Naive thymus-derived CD4-positive, alpha-beta T cell (primary cell): Measurements from ENCODE around the gene RBMS1. TPM values are rescaled to one million over a fixed set of nuclear protein-coding genes. Genes with fewer than 3 reads are reported as not detected.
A peak's percentile ranks its signal among the peaks of the same experiment; 100 is the strongest.

Source experiments
- ATAC-seq: fragments of 150-1000 bp; cut with Tn5 transposase; 2 replicates; pipeline ENCODE4 v1.10.0; 2021; ENCODE audit warnings: mild to moderate bottlenecking, moderate library complexity
- CTCF ChIA-PET: fragments of 350-600 bp; sonication (Branson Sonifier 250); formaldehyde crosslinking; loops from one replicate; lab custom pipeline; 2021; ENCODE audit warnings: antibody characterized with exemption; lab: Charles Lee
- POLR2A ChIA-PET: fragments of 350-600 bp; sonication (Branson Sonifier 250); formaldehyde crosslinking; loops from one replicate; lab custom pipeline; 2021; ENCODE audit warnings: antibody characterized with exemption, inconsistent platforms; lab: Charles Lee
- DNase-seq, 9 donors: peaks; one replicate each; pipeline versions ENCODE4 v3.0.0 to v3.0.0-alpha.2; 2020 to 2022; ENCODE audit warnings: mixed read lengths in 1 of 9
- H3K27ac ChIP-seq: one replicate; pipeline ENCODE4 v1.7.0; 2013; ENCODE audit warnings: mild to moderate bottlenecking, low read depth, low read length, moderate library complexity
- H3K27me3 ChIP-seq, 2 donors: one replicate each; pipeline ENCODE4 v1.7.0; 2013; ENCODE audit warnings: low read length in 2 of 2, mild to moderate bottlenecking in 2 of 2, moderate library complexity in 2 of 2; ENCODE audit not compliant: control insufficient read depth in 2 of 2, insufficient read depth in 2 of 2
- H3K36me3 ChIP-seq, 3 experiments: 1 replicate in 2 of 3; 2 replicates in 1 of 3; pipeline ENCODE4 v1.7.0; 2013; ENCODE audit warnings: low read length in 3 of 3, mild to moderate bottlenecking in 3 of 3, moderate library complexity in 1 of 3; ENCODE audit not compliant: insufficient read depth in 3 of 3, control insufficient read depth in 2 of 3
- H3K4me1 ChIP-seq, 2 donors: one replicate each; pipeline ENCODE4 v1.7.0; 2013; ENCODE audit warnings: low read length in 2 of 2, mild to moderate bottlenecking in 2 of 2, moderate library complexity in 1 of 2; ENCODE audit not compliant: control insufficient read depth in 2 of 2, insufficient read depth in 2 of 2
- H3K4me3 ChIP-seq: 2 replicates; pipeline ENCODE4 v1.7.0; 2013; ENCODE audit warnings: mild to moderate bottlenecking, low read length
- H3K9me3 ChIP-seq, 3 experiments: 1 replicate in 2 of 3; 2 replicates in 1 of 3; pipeline ENCODE4 v1.7.0; 2013; ENCODE audit warnings: low read length in 3 of 3; ENCODE audit not compliant: control insufficient read depth in 2 of 3
- H3K27ac Mint-ChIP-seq, 9 donors: one replicate each; pipeline ENCODE4 v1.8.0; 2020 to 2022; ENCODE audit warnings: mixed read lengths in 9 of 9, mild to moderate bottlenecking in 8 of 9, moderate library complexity in 5 of 9, inconsistent platforms in 2 of 9
- H3K27me3 Mint-ChIP-seq, 5 donors: one replicate each; pipeline ENCODE4 v1.8.0; 2021 to 2022; ENCODE audit warnings: mixed read lengths in 5 of 5, mild to moderate bottlenecking in 1 of 5
- H3K36me3 Mint-ChIP-seq, 5 donors: one replicate each; pipeline ENCODE4 v1.8.0; 2020 to 2022; ENCODE audit warnings: mixed read lengths in 5 of 5, mild to moderate bottlenecking in 3 of 5, inconsistent platforms in 1 of 5
- H3K4me1 Mint-ChIP-seq, 7 donors: one replicate each; pipeline ENCODE4 v1.8.0; 2020 to 2022; ENCODE audit warnings: mixed read lengths in 7 of 7, mild to moderate bottlenecking in 3 of 7, inconsistent platforms in 1 of 7
- H3K4me3 Mint-ChIP-seq, 10 donors: one replicate each; pipeline ENCODE4 v1.8.0; 2020 to 2022; ENCODE audit warnings: mild to moderate bottlenecking in 10 of 10, mixed read lengths in 10 of 10, moderate library complexity in 6 of 10, inconsistent platforms in 2 of 10
- H3K9me3 Mint-ChIP-seq, 11 donors: one replicate each; pipeline ENCODE4 v1.8.0; 2020 to 2022; ENCODE audit warnings: mixed read lengths in 11 of 11, mild to moderate bottlenecking in 4 of 11, inconsistent platforms in 1 of 11, moderate library complexity in 1 of 11
- intact Hi-C, 2 donors: fragments of 100-400 bp; cut with micrococcal nuclease; formaldehyde crosslinking; loops; one replicate each; pipeline ENCODE4 v1.15.1; 2023
- polyA plus RNA-seq, 2 donors: library from polyadenylated mRNA; unstranded; fragments of 300-500 nt; fragmentation: Illumina TruSeq; gene quantifications; one replicate each; pipeline ENCODE4 v1.2.3, GENCODE V29; 2021
- total RNA-seq, 6 experiments: library from RNA in 5 of 6; stranded (reverse) in 5 of 6; gene quantifications; 1 replicate in 5 of 6; 2 replicates in 1 of 6; pipeline ENCODE4 v1.2.3 and lab custom pipeline; 2021 to 2026

The RBMS1 gene
- total and polyA plus RNA-seq, 7 experiments from 2014 or later = 74.4 to 137 (median 119) TPM

DNA sequence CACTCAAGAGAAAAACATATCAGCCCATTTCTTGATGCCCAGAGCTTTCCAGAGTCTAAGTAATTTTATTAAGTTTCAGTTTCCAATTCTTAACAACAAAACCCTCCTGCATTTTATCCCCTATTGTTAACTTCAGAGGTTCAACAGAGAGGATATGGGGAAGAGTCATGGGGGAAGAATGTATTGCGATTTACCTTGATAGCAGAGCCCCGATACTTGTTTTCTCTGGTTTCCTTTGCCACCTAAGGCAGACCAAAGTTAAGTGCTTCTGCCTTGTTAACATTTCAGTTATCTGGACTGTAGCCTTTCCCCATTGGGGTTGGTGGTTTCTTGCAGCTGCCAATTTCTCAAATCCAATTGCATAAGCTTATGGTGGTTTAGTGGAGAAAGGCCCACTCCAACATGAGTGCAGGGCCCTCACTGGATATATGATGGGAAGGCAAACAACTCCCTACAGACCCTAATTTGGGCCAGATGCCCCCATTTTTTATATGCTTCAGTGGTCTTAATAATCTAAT is 211.5 kb downstream of the RBMS1 start:
- DNase-seq (no peak), ATAC-seq (peak; percentile 34)
- Mint-ChIP-seq H3K27ac (peak overlapping the region in 6 of 9 donors; percentile 9 to 71 (median 60)), H3K9me3 (peaks cover 0 to 2% (median 0%) of the 10 kb centered on the region in 11 donors), H3K4me3 (no peak overlapping the region), H3K4me1 (peaks cover 13 to 50% (median 32%) of the 10 kb centered on the region in 7 donors), H3K36me3 (peaks cover 9 to 58% (median 46%) of the 10 kb centered on the region in 5 donors), H3K27me3 (no peaks in the 10 kb centered on the region)
- Histone ChIP-seq H3K27me3 (no peaks in the 10 kb centered on the region), H3K9me3 (no peaks in the 10 kb centered on the region), H3K4me1 (peaks cover 4 to 10% of the 10 kb centered on the region in 2 donors), H3K36me3 (peaks cover 13 to 62% (median 27%) of the 10 kb centered on the region in 3 experiments), H3K4me3 (no peak overlapping the region), H3K27ac (no peak overlapping the region)
- ChIA-PET POLR2A (no interaction called here), CTCF (interaction anchor here (1.2 kb wide), 1 partner anchor 24 kb away, joined by 3 read pairs; no protein-coding TSS in a partner anchor)
- intact Hi-C loops = loop anchor here in 1 of 2 donors (5.0 kb wide), 1 partner anchor 210 kb away; the partner anchor contains the start of gene RBMS1

DNA sequence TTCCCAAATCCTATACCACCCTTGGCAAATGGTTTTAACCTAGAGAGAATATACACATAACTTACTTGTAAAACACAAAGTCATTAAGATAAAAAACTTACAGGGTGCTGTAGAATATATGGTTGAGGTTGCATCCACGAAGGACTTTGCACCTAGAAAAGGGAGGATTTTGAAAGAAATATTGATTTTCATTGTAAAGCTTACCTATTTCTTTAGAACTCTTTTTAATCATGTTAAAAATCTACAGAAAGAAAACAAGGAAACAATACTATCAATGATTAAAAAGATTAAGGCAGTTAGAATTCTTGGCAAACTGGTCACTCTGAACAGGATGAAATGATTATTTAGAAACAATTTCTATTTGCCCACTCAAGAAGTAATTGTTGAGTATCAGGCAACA is 212.4 kb downstream of the RBMS1 start:
- intact Hi-C loops = loop anchor here in 1 of 2 donors (5.0 kb wide), 1 partner anchor 211 kb away; the partner anchor contains the start of gene RBMS1
- ChIA-PET POLR2A (no interaction called here), CTCF (no interaction called here)
- Histone ChIP-seq H3K36me3 (peaks cover 19 to 62% (median 25%) of the 10 kb centered on the region in 3 experiments), H3K4me1 (peaks cover 4 to 10% of the 10 kb centered on the region in 2 donors), H3K4me3 (no peak overlapping the region), H3K27me3 (no peaks in the 10 kb centered on the region), H3K9me3 (no peaks in the 10 kb centered on the region), H3K27ac (no peak overlapping the region)
- peaks cover 0 to 2% (median 0%) of the 10 kb centered on the region in 11 donors for H3K9me3 Mint-ChIP-seq
- H3K36me3 Mint-ChIP-seq = peaks cover 13 to 59% (median 48%) of the 10 kb centered on the region in 5 donors
- H3K27me3 Mint-ChIP-seq = no peaks in the 10 kb centered on the region
- ATAC-seq = no peak
- no peak for DNase-seq
- peaks cover 13 to 47% (median 32%) of the 10 kb centered on the region in 7 donors for H3K4me1 Mint-ChIP-seq
- H3K4me3 Mint-ChIP-seq = no peak overlapping the region
- peak overlapping the region in 5 of 9 donors; percentile 9 to 71 (median 57) for H3K27ac Mint-ChIP-seq

DNA sequence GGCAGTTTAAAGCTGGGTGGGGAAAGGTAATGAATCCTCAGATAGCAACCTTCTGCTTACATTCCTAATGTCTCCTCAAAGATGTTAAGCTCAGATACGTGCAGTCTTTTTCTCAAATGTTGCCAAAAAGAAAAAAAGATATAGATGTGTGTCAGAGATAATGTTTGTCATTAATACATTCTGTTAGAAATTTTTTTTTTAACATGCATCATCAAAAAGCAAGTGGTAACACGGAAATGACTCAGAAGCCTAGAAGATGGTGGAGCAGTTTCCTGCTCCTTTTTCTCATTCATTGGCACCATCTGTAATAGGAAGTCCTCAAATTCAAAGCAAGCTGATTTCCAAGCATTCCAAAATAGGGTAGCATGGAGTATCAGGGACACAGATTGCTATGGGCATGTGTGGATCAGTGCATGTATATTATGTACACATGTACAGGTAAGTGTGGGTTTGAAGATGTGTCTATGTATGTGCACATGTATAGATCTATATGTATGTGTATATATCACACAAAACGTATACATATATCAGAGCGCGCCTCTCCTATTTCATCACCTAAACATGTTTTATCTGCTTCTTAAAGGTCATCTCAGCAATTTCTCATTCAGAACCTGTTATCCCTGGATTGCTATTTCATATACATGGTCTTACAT is 213.7 kb downstream of the RBMS1 start:
- ATAC-seq (peak; percentile 67), DNase-seq (no peak)
- Histone ChIP-seq H3K36me3 (peaks cover 19 to 70% (median 35%) of the 10 kb centered on the region in 3 experiments), H3K27ac (peak overlapping the region; percentile 29), H3K9me3 (no peaks in the 10 kb centered on the region), H3K4me3 (no peak overlapping the region), H3K4me1 (peaks cover 4 to 10% of the 10 kb centered on the region in 2 donors), H3K27me3 (no peaks in the 10 kb centered on the region)
- CTCF ChIA-PET = interaction anchor here (0.6 to 1.3 kb wide), 2 partner anchors 10 to 715 kb away, joined by 3 to 6 read pairs; no protein-coding TSS in a partner anchor
- H3K4me1 Mint-ChIP-seq = peaks cover 14 to 47% (median 33%) of the 10 kb centered on the region in 7 donors
- peaks cover 13 to 69% (median 54%) of the 10 kb centered on the region in 5 donors for H3K36me3 Mint-ChIP-seq
- H3K27ac Mint-ChIP-seq = peak overlapping the region in 8 of 9 donors; percentile 66 to 88 (median 82)
- peaks cover 0 to 2% (median 0%) of the 10 kb centered on the region in 11 donors for H3K9me3 Mint-ChIP-seq
- POLR2A ChIA-PET = no interaction called here
- H3K27me3 Mint-ChIP-seq = no peaks in the 10 kb centered on the region
- intact Hi-C loops = loop anchor here (5.0 to 10.0 kb wide), 2 partner anchors 212 to 375 kb away; partner anchors contain the start of genes LY75 (in 1 of the 2) and RBMS1 (in 1 of the 2)
- no peak overlapping the region for H3K4me3 Mint-ChIP-seq

DNA sequence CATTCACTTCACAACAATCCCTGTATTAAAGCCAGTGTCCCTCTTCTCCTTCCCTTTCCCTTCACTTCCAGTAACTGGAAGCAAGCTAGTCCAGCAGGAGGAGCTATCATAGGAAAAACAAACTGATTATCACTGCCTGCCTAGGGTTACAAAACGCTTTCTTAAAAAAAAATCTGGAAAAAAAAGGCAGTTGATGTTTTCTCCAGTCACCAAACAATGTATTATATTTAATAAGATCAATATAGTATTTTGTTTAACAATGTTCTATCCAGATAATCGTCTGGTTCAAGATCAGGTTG is 214.8 kb downstream of the RBMS1 start:
- no peak for DNase-seq
- Histone ChIP-seq H3K27me3 (no peaks in the 10 kb centered on the region), H3K36me3 (peaks cover 19 to 62% (median 35%) of the 10 kb centered on the region in 3 experiments), H3K4me3 (no peak overlapping the region), H3K4me1 (peaks cover 4 to 10% of the 10 kb centered on the region in 2 donors), H3K27ac (no peak overlapping the region), H3K9me3 (no peaks in the 10 kb centered on the region)
- Mint-ChIP-seq H3K27ac (peak overlapping the region in 5 of 9 donors; percentile 44 to 86 (median 66)), H3K4me1 (peaks cover 14 to 37% (median 29%) of the 10 kb centered on the region in 7 donors), H3K4me3 (no peak overlapping the region), H3K36me3 (peaks cover 9 to 65% (median 54%) of the 10 kb centered on the region in 5 donors), H3K27me3 (no peaks in the 10 kb centered on the region), H3K9me3 (peaks cover 0 to 2% (median 0%) of the 10 kb centered on the region in 11 donors)
- ChIA-PET POLR2A (no interaction called here), CTCF (interaction anchor here (1.3 kb wide), 1 partner anchor 9 kb away, joined by 6 read pairs; no protein-coding TSS in a partner anchor)
- ATAC-seq = no peak
- intact Hi-C loops = loop anchor here in 1 of 2 donors (1.0 to 10.0 kb wide), 2 partner anchors 9 to 374 kb away; partner anchors contain the start of gene LY75

DNA sequence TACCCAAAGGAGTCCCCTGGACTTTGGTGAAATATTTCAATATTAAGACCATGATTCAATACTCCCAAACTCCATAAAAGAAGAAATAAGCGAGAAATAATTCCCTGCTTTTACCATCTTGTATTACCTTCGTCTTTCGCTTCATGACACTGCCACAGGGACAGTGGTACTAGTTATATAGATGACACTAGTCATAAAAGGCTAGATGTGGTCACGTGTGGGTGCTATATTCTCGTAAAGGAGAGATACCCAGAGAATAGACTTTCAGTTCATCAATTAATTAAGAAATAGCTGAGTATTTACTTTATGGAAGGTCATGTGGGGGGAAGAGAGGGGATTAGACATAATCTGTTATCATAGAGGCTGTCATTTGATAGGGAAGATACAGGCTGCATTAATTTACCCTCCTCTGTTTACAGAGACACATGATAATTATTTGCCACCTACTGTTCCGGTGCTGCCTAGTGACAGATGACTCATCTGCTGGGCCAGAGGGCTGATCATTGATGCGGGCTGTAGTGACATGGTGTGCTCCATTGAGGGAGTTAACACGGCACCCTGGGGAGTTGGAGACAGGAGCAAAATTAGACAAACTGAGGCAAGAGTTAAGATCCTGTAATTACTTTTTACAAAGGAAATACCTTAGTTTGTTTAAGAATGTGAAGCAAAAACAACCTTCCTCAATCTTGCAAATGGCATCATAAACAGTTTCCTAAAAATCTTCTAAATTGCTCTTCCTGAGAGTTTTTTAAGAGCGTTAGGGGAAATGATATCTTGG is 215.3 kb downstream of the RBMS1 start:
- H3K36me3 ChIP-seq = peaks cover 19 to 57% (median 34%) of the 10 kb centered on the region in 3 experiments

DNA sequence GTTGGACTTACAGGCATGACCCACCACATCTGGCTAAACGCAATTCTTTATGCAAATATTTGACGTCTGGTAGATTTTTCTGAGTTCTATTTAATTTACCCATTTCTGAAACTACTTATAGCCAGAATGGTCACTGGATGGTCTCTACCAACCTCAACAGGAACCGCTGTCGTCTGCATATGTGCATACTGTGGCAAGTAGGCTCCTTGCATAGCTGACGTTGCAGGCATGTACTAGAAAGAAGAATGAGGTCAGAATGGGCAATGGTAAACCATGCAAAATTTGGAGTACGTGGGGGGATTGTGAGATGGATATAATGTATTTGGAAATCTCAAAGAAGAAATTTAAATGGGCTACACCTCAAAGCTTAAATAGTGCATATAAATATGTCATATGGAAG is 216.5 kb downstream of the RBMS1 start:
- no peak for ATAC-seq
- no peaks in the 10 kb centered on the region for H3K9me3 ChIP-seq
- H3K27ac Mint-ChIP-seq = peak overlapping the region in 4 of 9 donors; percentile 7 to 86 (median 44)
- no peaks in the 10 kb centered on the region for H3K27me3 ChIP-seq
- peaks cover 4 to 63% (median 48%) of the 10 kb centered on the region in 5 donors for H3K36me3 Mint-ChIP-seq
- peaks cover 6 to 29% (median 26%) of the 10 kb centered on the region in 7 donors for H3K4me1 Mint-ChIP-seq
- H3K4me3 Mint-ChIP-seq = no peak overlapping the region
- intact Hi-C loops = loop anchor here in 1 of 2 donors (10.0 kb wide), 1 partner anchor 372 kb away; the partner anchor contains the start of gene LY75
- no peaks in the 10 kb centered on the region for H3K27me3 Mint-ChIP-seq
- DNase-seq = no peak
- H3K4me1 ChIP-seq = peaks cover 4 to 10% of the 10 kb centered on the region in 2 donors
- ChIA-PET CTCF (no interaction called here), POLR2A (no interaction called here)
- H3K27ac ChIP-seq = no peak overlapping the region
- H3K36me3 ChIP-seq = peaks cover 19 to 52% (median 34%) of the 10 kb centered on the region in 3 experiments
- no peak overlapping the region for H3K4me3 ChIP-seq
- H3K9me3 Mint-ChIP-seq = peaks cover 0 to 2% (median 0%) of the 10 kb centered on the region in 11 donors

More for the DNA sequence above, 215.3 kb downstream of the RBMS1 start:
- DNase-seq = no peak
- Histone ChIP-seq H3K27ac (no peak overlapping the region), H3K9me3 (no peaks in the 10 kb centered on the region), H3K4me1 (peaks cover 4 to 10% of the 10 kb centered on the region in 2 donors), H3K4me3 (no peak overlapping the region), H3K27me3 (no peaks in the 10 kb centered on the region)
- H3K4me3 Mint-ChIP-seq = peak overlapping the region in 1 of 10 donors; percentile 21
- ChIA-PET POLR2A (no interaction called here), CTCF (no interaction called here)
- H3K9me3 Mint-ChIP-seq = peaks cover 0 to 2% (median 0%) of the 10 kb centered on the region in 11 donors
- no peaks in the 10 kb centered on the region for H3K27me3 Mint-ChIP-seq
- peaks cover 14 to 36% (median 29%) of the 10 kb centered on the region in 7 donors for H3K4me1 Mint-ChIP-seq
- ATAC-seq = peak; percentile 42
- peaks cover 7 to 66% (median 52%) of the 10 kb centered on the region in 5 donors for H3K36me3 Mint-ChIP-seq
- intact Hi-C loops = loop anchor here in 1 of 2 donors (1.0 to 10.0 kb wide), 2 partner anchors 8 to 373 kb away; partner anchors contain the start of gene LY75
- peak overlapping the region in 7 of 9 donors; percentile 13 to 86 (median 63) for H3K27ac Mint-ChIP-seq
